Body of pancreas (tissue), 4 donors: ENCODE data around the gene AVPR2.
A peak's percentile ranks its signal among the peaks of the same experiment; 100 is the strongest.

Experiments
- CTCF ChIP-seq, 7 experiments: fragments of 450-650 bp in 4 of 7; fragments of 200-600 bp in 3 of 7; sonication (generic) in 3 of 7; IDR thresholded peaks; one replicate each; pipeline ENCODE4 v1.5.1; 2016 to 2019; ENCODE audit warnings: antibody characterized with exemption in 7 of 7
- POLR2A ChIP-seq, 3 donors: fragments of 450-650 bp; IDR thresholded peaks; one replicate each; pipeline ENCODE4 v1.6.1; 2016; ENCODE audit warnings: antibody characterized with exemption in 3 of 3, mild to moderate bottlenecking in 2 of 3

- TF ChIP-seq CTCF (IDR thresholded peaks at IDR 0.05) (peak; percentile 60 to 88 (median 81)), POLR2A (IDR thresholded peaks at IDR 0.05) (no peak)
These were observed 42.7 kb downstream of the AVPR2 start for GRCh38 chrX:153947009-153947769.
